ENCODE data around the gene ZCCHC18. TPM values are rescaled to one million over a fixed set of nuclear protein-coding genes. Genes with fewer than 3 reads are reported as not detected.

The ZCCHC18 gene
- total and polyA plus RNA-seq, 2 of the 4 experiments (the other 2 are of a cell fraction): 0.36 to 1.5 TPM

- ChIA-PET POLR2A (ENCODE audit: unreplicated experiment) (no interaction called here), CTCF (interaction anchor here (0.6 kb wide), 1 partner anchor 238 kb away, joined by 3 read pairs; no protein-coding TSS in a partner anchor)
- H2BK120ac ChIP-seq (ENCODE audit: low read depth, low read length): no peak overlapping the region
- in situ Hi-C loops (cut with MboI; ENCODE audit: low sequenced_read_pairs): loop anchor here (25.0 kb wide), 2 partner anchors 454 to 604 kb away; partner anchors contain the start of gene MORF4L2
- WGBS, 2 experiments (ENCODE audit: extremely low coverage in 2 of 2, insufficient read length in 1 of 2): 57% methylated on average over 1 of the region's 8 CpGs; no CpG with 5 or more reads in 1 of the 2 experiments
- no peak for ATAC-seq (ENCODE audit: low read depth)
- no peak overlapping the region for H3K18ac ChIP-seq (ENCODE audit: low read depth, low read length)
- H3K9ac ChIP-seq (ENCODE audit: low read depth, low read length): no peak overlapping the region
- H3K9me3 ChIP-seq (ENCODE audit: control insufficient read depth, insufficient read depth, low read length): no peaks in the 10 kb centered on the region
- H4K91ac ChIP-seq (ENCODE audit: insufficient read depth, low read depth, low read length): no peak overlapping the region
- H2BK20ac ChIP-seq (ENCODE audit: low read depth, low read length): no peak overlapping the region
- no peak overlapping the region for H3K4me2 ChIP-seq (ENCODE audit: low read depth, low read length)
- TF ChIP-seq FOS (IDR thresholded peaks at IDR 0.05; ENCODE audit: low read depth, low read length) (no peak), MAZ (IDR thresholded peaks at IDR 0.05; ENCODE audit: borderline replicate concordance, low read depth, low read length) (no peak), BHLHE40 (IDR thresholded peaks at IDR 0.05; ENCODE audit: low read depth, low read length) (no peak), CHD1 (IDR thresholded peaks at IDR 0.05; ENCODE audit: low read depth, low read length) (no peak), CTCF (conservative IDR thresholded peaks at IDR 0.05; ENCODE audit: low read depth, low read length) (no peak), RCOR1 (IDR thresholded peaks at IDR 0.05; ENCODE audit: insufficient replicate concordance, low read length) (no peak), USF2 (IDR thresholded peaks at IDR 0.05; ENCODE audit: low read depth, low read length) (no peak), SMC3 (IDR thresholded peaks at IDR 0.05; ENCODE audit: low read depth, low read length) (no peak), CEBPB (IDR thresholded peaks at IDR 0.05; ENCODE audit: low read depth, low read length) (no peak)
- no peak overlapping the region for H3K23ac ChIP-seq (ENCODE audit: low read depth, low read length)
- no TSS peak for BruUV-seq (replicated peaks)
- H2AK9ac ChIP-seq (replicated peaks; ENCODE audit: low read depth, low read length, poor library complexity): no peak overlapping the region
- H4K5ac ChIP-seq (ENCODE audit: low read depth, low read length): no peak overlapping the region
- no peak overlapping the region for H3K4ac ChIP-seq (ENCODE audit: low read depth, low read length)
- H2BK15ac ChIP-seq (ENCODE audit: low read depth, low read length): no peak overlapping the region
- H2AK5ac ChIP-seq (ENCODE audit: low read depth, low read length): no peak overlapping the region
- no peaks in the 10 kb centered on the region for H3K4me1 ChIP-seq (ENCODE audit: control insufficient read depth, insufficient read depth, low read length)
- no peaks in the 10 kb centered on the region for H3K36me3 ChIP-seq (ENCODE audit: control insufficient read depth, insufficient read depth, low read length)
- H3K27ac ChIP-seq (ENCODE audit: insufficient read depth, low read length): no peak overlapping the region
- no peak overlapping the region for H3K4me3 ChIP-seq (ENCODE audit: insufficient read depth, low read depth, low read length)
- H2AFZ ChIP-seq (replicated peaks; ENCODE audit: low read length, poor library complexity): no peak overlapping the region
- no peak for DNase-seq
- H3K9me1 ChIP-seq (ENCODE audit: insufficient read depth, low read length): no peaks in the 10 kb centered on the region
- no peak overlapping the region for H3K56ac ChIP-seq (ENCODE audit: extremely low read depth, insufficient read depth, low read length)
- dilution Hi-C loops (cut with HindIII; ENCODE audit: low sequenced_read_pairs, unreplicated experiment): no loop called here
- intact Hi-C loops (cut with micrococcal nuclease): no loop called here
- H3K79me1 ChIP-seq (ENCODE audit: low read depth in 1 of 2, low read length in 2 of 2): 0 out of 4 replicates have a peak, but pooled peaks cover 0 to 1% of the 10 kb centered on the region in 2 experiments
- no peak overlapping the region for H4K8ac ChIP-seq (ENCODE audit: low read depth in 2 of 2, low read length in 2 of 2)
- 0 out of 2 replicates have a peak, but pooled peaks cover 1% of the 10 kb centered on the region for H3K27me3 ChIP-seq (ENCODE audit: control insufficient read depth, insufficient read depth, low read length)
- no peak overlapping the region for H3K14ac ChIP-seq (replicated peaks; ENCODE audit: low read depth, low read length)
- no peak overlapping the region for H2BK5ac ChIP-seq (ENCODE audit: low read depth, low read length, poor library complexity, severe bottlenecking)
- no peaks in the 10 kb centered on the region for H4K20me1 ChIP-seq (ENCODE audit: insufficient read depth, low read length)
Observed at GRCh38 chrX:104141087-104141760, 28.9 kb downstream of the ZCCHC18 start.
